HEK293 (cell line): ENCODE data around the gene TLR4.

Source experiments
- ATF2 ChIP-seq: fragments of 450-650 bp; formaldehyde crosslinking; IDR thresholded peaks from 2 replicates; pipeline ENCODE4 v1.5.1; 2016; ENCODE audit warnings: missing biosample characterization, missing genetic modification characterization, low read depth
- BCL11A ChIP-seq: fragments of 450-650 bp; formaldehyde crosslinking; IDR thresholded peaks from 2 replicates; pipeline ENCODE4 v1.5.1; 2016; ENCODE audit warnings: low read depth, missing biosample characterization, missing genetic modification characterization
- CTCF ChIP-seq: fragments of 450-650 bp; formaldehyde crosslinking; IDR thresholded peaks from 2 replicates; pipeline ENCODE4 v1.5.1; 2016; ENCODE audit warnings: missing biosample characterization, missing genetic modification characterization
- PRDM4 ChIP-seq: fragments of 450-650 bp; formaldehyde crosslinking; IDR thresholded peaks from 2 replicates; pipeline ENCODE4 v1.5.1; 2017; ENCODE audit warnings: missing biosample characterization, missing genetic modification characterization
- SETDB1 ChIP-seq: IDR thresholded peaks from one replicate; pipeline ENCODE4 v1.6.1; 2017; ENCODE audit warnings: mild to moderate bottlenecking, low read length, moderate library complexity, mixed read lengths; ENCODE audit not compliant: insufficient read length
- ZBTB1 ChIP-seq: fragments of 450-650 bp; formaldehyde crosslinking; IDR thresholded peaks from 2 replicates; pipeline ENCODE4 v1.5.1; 2016; ENCODE audit warnings: missing biosample characterization, missing genetic modification characterization
- ZNF114 ChIP-seq: fragments of 450-650 bp; formaldehyde crosslinking; IDR thresholded peaks from 2 replicates; pipeline ENCODE4 v1.5.0; 2017; ENCODE audit warnings: missing biosample characterization, missing genetic modification characterization
- ZNF138 ChIP-seq: fragments of 450-650 bp; formaldehyde crosslinking; IDR thresholded peaks from 2 replicates; pipeline ENCODE4 v1.5.1; 2016; ENCODE audit warnings: missing biosample characterization, missing genetic modification characterization, borderline replicate concordance
- ZNF18 ChIP-seq: fragments of 450-650 bp; formaldehyde crosslinking; IDR thresholded peaks from 2 replicates; pipeline ENCODE4 v1.5.1; 2016; ENCODE audit warnings: missing biosample characterization, missing genetic modification characterization
- ZNF37A ChIP-seq: fragments of 450-650 bp; IDR thresholded peaks from 2 replicates; pipeline ENCODE4 v1.5.1; 2018; ENCODE audit warnings: missing biosample characterization, missing genetic modification characterization
- ZNF398 ChIP-seq: fragments of 450-650 bp; formaldehyde crosslinking; IDR thresholded peaks from 2 replicates; pipeline ENCODE4 v1.5.1; 2017; ENCODE audit warnings: missing biosample characterization, missing genetic modification characterization
- ZNF677 ChIP-seq: fragments of 450-650 bp; IDR thresholded peaks from 2 replicates; pipeline ENCODE4 v1.5.0; 2018; ENCODE audit warnings: missing biosample characterization, mild to moderate bottlenecking, missing genetic modification characterization, moderate library complexity

GRCh38 chr9:117722108-117722761 lies 18.0 kb downstream of the TLR4 start:
- TF ChIP-seq ATF2 (tag by site-specific recombination) = no peak
- no peak for TF ChIP-seq ZNF18 (tag by site-specific recombination)
- TF ChIP-seq CTCF = no peak
- no peak for TF ChIP-seq BCL11A (tag by site-specific recombination)
- TF ChIP-seq ZNF398 (tag by site-specific recombination) = no peak
- no peak for TF ChIP-seq ZNF138
- no peak for TF ChIP-seq ZNF37A (tag by site-specific recombination)
- no peak for TF ChIP-seq ZNF677 (tag by site-specific recombination)
- TF ChIP-seq SETDB1 = no peak
- no peak for TF ChIP-seq ZNF114 (tag by site-specific recombination)
- TF ChIP-seq PRDM4 (tag by site-specific recombination) = no peak
- TF ChIP-seq ZBTB1 (tag by site-specific recombination) = no peak
